Measurements from ENCODE around the gene PLA2G4F. TPM values are rescaled to one million over a fixed set of nuclear protein-coding genes. Genes with fewer than 3 reads are reported as not detected.

Gene PLA2G4F
- total RNA-seq, 1 experiment from 2014 or later: 0.05 TPM

DNA sequence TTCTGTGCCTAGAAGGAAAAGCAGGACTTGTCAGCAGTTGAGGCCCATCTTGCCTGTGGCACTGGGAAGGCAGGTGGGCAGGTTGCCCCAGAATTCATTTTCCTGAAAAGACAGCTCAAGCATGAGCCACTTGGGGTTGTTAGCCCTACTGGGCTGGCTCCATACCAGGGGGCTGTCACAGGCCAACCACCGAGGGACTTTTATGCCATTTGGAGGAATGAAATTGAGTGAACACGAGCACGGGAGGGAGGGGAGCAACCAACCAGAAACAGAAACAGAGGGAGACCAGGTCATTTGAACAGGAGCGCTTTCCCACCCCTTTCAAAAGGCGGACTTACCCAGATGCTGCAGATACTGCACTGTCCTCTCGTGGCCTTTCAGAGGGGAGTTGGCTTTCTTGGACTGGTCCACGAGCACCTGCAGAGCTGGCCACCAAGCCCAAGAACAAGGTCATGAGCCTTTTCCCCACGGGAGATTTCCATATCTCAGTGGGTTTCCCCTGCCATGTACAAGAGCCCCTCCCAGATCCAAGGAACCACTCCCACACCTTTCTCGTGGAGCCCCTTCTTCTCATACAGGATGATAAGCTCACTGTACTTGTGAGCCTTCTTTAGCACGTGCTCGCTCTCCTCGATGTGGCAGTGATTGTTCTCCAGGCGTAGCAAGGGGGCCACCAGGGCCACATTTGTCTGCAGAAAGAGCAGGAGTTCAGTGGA is 9.9 kb upstream of the PLA2G4F start:
- Histone ChIP-seq H3K9me3 (ENCODE audit: control insufficient read depth in 1 of 2, insufficient read depth in 1 of 2, low read depth in 1 of 2, low read length in 2 of 2) (no peaks in the 10 kb centered on the region), H3K4me3 (replicated peaks in 1 of 2; ENCODE audit: low read depth in 1 of 2, low read length in 2 of 2) (no peak overlapping the region), H3K9ac (ENCODE audit: low read length) (no peak overlapping the region), H3K79me2 (ENCODE audit: insufficient read depth, low read length) (no peaks in the 10 kb centered on the region), H3K27ac (ENCODE audit: low read depth, low read length) (no peak overlapping the region), H3K27me3 (ENCODE audit: insufficient read depth, low read length) (no peaks in the 10 kb centered on the region), H3K4me1 (ENCODE audit: control insufficient read depth in 1 of 2, insufficient read depth in 2 of 2, low read length in 2 of 2) (no peaks in the 10 kb centered on the region), H2AFZ (ENCODE audit: low read depth, low read length, poor library complexity, severe bottlenecking) (no peak overlapping the region), H4K20me1 (ENCODE audit: insufficient read depth) (no peaks in the 10 kb centered on the region), H3K4me2 (ENCODE audit: low read length) (no peak overlapping the region), H3K36me3 (ENCODE audit: control insufficient read depth in 1 of 2, insufficient read depth in 2 of 2, low read length in 2 of 2) (peaks cover 28 to 62% of the 10 kb centered on the region in 2 experiments), H3K9me2 (ENCODE audit: insufficient read depth) (no peaks in the 10 kb centered on the region)
- no TSS peak for BruUV-seq (replicated peaks)
- no peak for ATAC-seq
- POLR2A ChIA-PET: no interaction called here
- intact Hi-C loops (cut with micrococcal nuclease): no loop called here
- RAD21 ChIA-PET (ENCODE audit: low non-redundant PET in 1 of 2, low total read pairs in 2 of 2, uncharacterized antibody in 2 of 2, unreplicated experiment in 2 of 2): no interaction called here
- no peak for DNase-seq (ENCODE audit: low read depth, low spot score)
- CTCF ChIA-PET: no interaction called here
- TF ChIP-seq POLR2A (IDR thresholded peaks at IDR 0.05; ENCODE audit: borderline replicate concordance, extremely low read depth, insufficient read depth, insufficient read length) (no peak), YY1 (IDR thresholded peaks at IDR 0.05; ENCODE audit: extremely low read depth, insufficient replicate concordance, low read depth, low read length) (no peak)

DNA sequence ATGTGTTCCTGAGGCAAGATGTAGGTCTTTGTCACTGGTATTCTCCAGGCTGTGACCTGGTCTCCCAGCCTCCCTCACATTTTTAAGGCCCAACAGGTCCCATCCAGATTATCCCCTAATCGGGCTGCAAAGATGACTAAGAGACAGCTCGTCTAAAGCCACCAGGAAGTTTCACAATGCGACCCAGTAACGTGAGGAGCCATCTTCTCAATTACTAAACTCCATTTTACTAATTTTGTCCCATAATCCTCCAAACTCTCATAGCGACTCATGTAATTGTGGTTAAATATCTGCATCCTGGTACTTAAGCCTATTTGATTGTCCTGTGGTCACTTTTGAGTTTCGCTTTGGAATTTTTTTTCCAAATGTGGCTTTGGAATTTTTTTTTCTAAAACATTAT is 8.7 kb upstream of the PLA2G4F start:
- ATAC-seq: no peak
- Histone ChIP-seq H3K27ac (ENCODE audit: low read depth, low read length) (no peak overlapping the region), H3K79me2 (ENCODE audit: insufficient read depth, low read length) (no peaks in the 10 kb centered on the region)

More for the DNA sequence above, 8.7 kb upstream of the PLA2G4F start:
- no peak for TF ChIP-seq EZH2phosphoT487 (IDR thresholded peaks at IDR 0.05; ENCODE audit: borderline replicate concordance)
- Histone ChIP-seq H3K4me3 (replicated peaks in 1 of 2; ENCODE audit: low read depth in 1 of 2, low read length in 2 of 2) (no peak overlapping the region), H2AFZ (ENCODE audit: low read depth, low read length, poor library complexity, severe bottlenecking) (no peak overlapping the region), H4K20me1 (ENCODE audit: insufficient read depth) (no peaks in the 10 kb centered on the region), H3K9me2 (ENCODE audit: insufficient read depth) (no peaks in the 10 kb centered on the region), H3K4me2 (ENCODE audit: low read length) (no peak overlapping the region), H3K9me3 (ENCODE audit: control insufficient read depth in 1 of 2, insufficient read depth in 1 of 2, low read depth in 1 of 2, low read length in 2 of 2) (no peaks in the 10 kb centered on the region), H3K9ac (ENCODE audit: low read length) (no peak overlapping the region), H3K36me3 (ENCODE audit: control insufficient read depth in 1 of 2, insufficient read depth in 2 of 2, low read length in 2 of 2) (peaks cover 35 to 61% of the 10 kb centered on the region in 2 experiments), H3K4me1 (ENCODE audit: control insufficient read depth in 1 of 2, insufficient read depth in 2 of 2, low read length in 2 of 2) (no peaks in the 10 kb centered on the region), H3K27me3 (ENCODE audit: insufficient read depth, low read length) (no peaks in the 10 kb centered on the region)
- RAD21 ChIA-PET (ENCODE audit: low non-redundant PET in 1 of 2, low total read pairs in 2 of 2, uncharacterized antibody in 2 of 2, unreplicated experiment in 2 of 2): no interaction called here
- intact Hi-C loops (cut with micrococcal nuclease): no loop called here
- BruUV-seq (replicated peaks): no TSS peak
- POLR2A ChIA-PET: no interaction called here
- CTCF ChIA-PET: no interaction called here
- no peak for DNase-seq (ENCODE audit: low read depth, low spot score)

Data from HCT116 (cell line).